Tibial nerve (tissue), 4 donors: ENCODE data around the gene VPS35. TPM values are rescaled to one million over a fixed set of nuclear protein-coding genes. Genes with fewer than 3 reads are reported as not detected.

Experiments used
- DNase-seq, 2 donors: peaks; one replicate each; pipeline ENCODE4 v3.0.0-alpha.2; 2019; ENCODE audit warnings: low spot score in 2 of 2
- H3K27ac ChIP-seq, 4 donors: fragments of 200-600 bp; sonication (generic) in 3 of 4; one replicate each; pipeline ENCODE4 v1.5.1; 2017 to 2019; ENCODE audit warnings: mild to moderate bottlenecking in 1 of 4
- H3K27me3 ChIP-seq, 2 donors: fragments of 200-600 bp; sonication (generic) in 1 of 2; one replicate each; pipeline versions ENCODE4 v1.5.1 to v1.6.0; 2017 to 2019
- H3K36me3 ChIP-seq, 3 donors: fragments of 200-600 bp; sonication (generic); one replicate each; pipeline ENCODE4 v1.5.1; 2018 to 2019
- H3K4me1 ChIP-seq, 4 donors: fragments of 200-600 bp; sonication (generic) in 3 of 4; one replicate each; pipeline ENCODE4 v1.5.1; 2017 to 2019
- H3K4me3 ChIP-seq, 4 donors: fragments of 200-600 bp; sonication (generic) in 3 of 4; one replicate each; pipeline ENCODE4 v1.5.1; 2017 to 2019; ENCODE audit warnings: mild to moderate bottlenecking in 1 of 4, moderate library complexity in 1 of 4
- H3K9me3 ChIP-seq, 4 donors: fragments of 200-600 bp; sonication (generic) in 3 of 4; one replicate each; pipeline ENCODE4 v1.5.1; 2017 to 2019
- CTCF ChIP-seq, 5 experiments: fragments of 200-600 bp in 3 of 5; fragments of 450-650 bp in 2 of 5; sonication (generic) in 3 of 5; IDR thresholded peaks; one replicate each; pipeline ENCODE4 v1.5.1; 2016 to 2019; ENCODE audit warnings: antibody characterized with exemption in 5 of 5, mild to moderate bottlenecking in 3 of 5, moderate library complexity in 2 of 5
- EP300 ChIP-seq, 2 donors: sonication (generic); formaldehyde crosslinking; IDR thresholded peaks; one replicate each; pipeline ENCODE4 v1.6.1; 2017; ENCODE audit warnings: antibody characterized with exemption in 2 of 2, mild to moderate bottlenecking in 1 of 2
- POLR2A ChIP-seq, 2 donors: fragments of 450-650 bp; IDR thresholded peaks; one replicate each; pipeline ENCODE4 v1.6.1; 2017; ENCODE audit warnings: antibody characterized with exemption in 2 of 2, mild to moderate bottlenecking in 2 of 2, moderate library complexity in 2 of 2
- WGBS, 2 donors: methylation state at CpG; one replicate each; pipeline ENCODE4 v1.1.5; 2018; 5-methylcytosine and 5-hydroxymethylcytosine counted together
- total RNA-seq, 4 donors: library from RNA; depleted of rRNA; stranded (reverse); fragments of >200 nt; gene quantifications; one replicate each; pipeline ENCODE4 v1.1.0, GENCODE V29; 2016

The VPS35 gene
- total RNA-seq, 4 donors from 2014 or later: 26.1 to 54.4 (median 40.0) TPM

GRCh38 chr16:46700048-46700447, 11.1 kb upstream of the VPS35 start:
- DNase-seq: no peak
- H3K4me3 ChIP-seq: no peak overlapping the region
- no peaks in the 10 kb centered on the region for H3K4me1 ChIP-seq
- no peaks in the 10 kb centered on the region for H3K36me3 ChIP-seq
- 92 to 93% methylated on average over 3 of the region's 3 CpGs for WGBS, 2 donors
- H3K9me3 ChIP-seq: no peaks in the 10 kb centered on the region
- TF ChIP-seq POLR2A (IDR thresholded peaks at IDR 0.05) (no peak), EP300 (IDR thresholded peaks at IDR 0.05) (no peak), CTCF (IDR thresholded peaks at IDR 0.05) (no peak)
- no peaks in the 10 kb centered on the region for H3K27me3 ChIP-seq
- no peak overlapping the region for H3K27ac ChIP-seq

DNA sequence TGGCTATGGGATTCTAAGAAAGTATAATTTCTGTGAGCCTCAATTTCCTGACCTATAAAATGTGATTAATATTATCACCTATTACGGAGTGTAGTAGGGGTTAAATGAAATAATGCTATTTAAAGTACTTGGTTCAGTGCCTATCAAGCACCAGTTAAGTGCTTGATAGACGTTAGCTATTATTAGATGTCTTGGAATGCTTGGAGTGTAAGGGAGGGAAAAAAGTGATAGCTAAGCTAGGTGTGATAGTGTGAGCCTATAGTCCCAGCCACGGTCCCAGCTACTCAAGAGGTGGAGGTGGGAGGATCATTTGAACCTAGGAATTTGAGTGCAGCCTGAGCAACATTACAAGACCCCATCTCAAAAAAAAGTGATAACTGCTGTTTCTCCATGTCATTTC, 8.0 kb upstream of the VPS35 start:
- 76 to 86% methylated on average over 3 of the region's 3 CpGs for WGBS, 2 donors
- TF ChIP-seq POLR2A (IDR thresholded peaks at IDR 0.05): no peak
- no peak for TF ChIP-seq CTCF (IDR thresholded peaks at IDR 0.05)
- TF ChIP-seq EP300 (IDR thresholded peaks at IDR 0.05): no peak
- DNase-seq: no peak

GRCh38 chr16:46695937-46696336, 7.0 kb upstream of the VPS35 start:
- no peaks in the 10 kb centered on the region for H3K27me3 ChIP-seq
- no peak overlapping the region for H3K27ac ChIP-seq
- H3K4me1 ChIP-seq: peaks cover 0 to 1% (median under 1%) of the 10 kb centered on the region in 4 donors
- no peaks in the 10 kb centered on the region for H3K9me3 ChIP-seq
- H3K36me3 ChIP-seq: no peaks in the 10 kb centered on the region
- 94 to 95% methylated on average over 5 of the region's 5 CpGs for WGBS, 2 donors
- no peak for DNase-seq
- TF ChIP-seq POLR2A (IDR thresholded peaks at IDR 0.05) (no peak), EP300 (IDR thresholded peaks at IDR 0.05) (no peak), CTCF (IDR thresholded peaks at IDR 0.05) (no peak)
- no peak overlapping the region for H3K4me3 ChIP-seq

More for the DNA sequence above, 8.0 kb upstream of the VPS35 start:
- H3K27ac ChIP-seq: no peak overlapping the region
- H3K4me3 ChIP-seq: no peak overlapping the region
- H3K9me3 ChIP-seq: no peaks in the 10 kb centered on the region
- H3K36me3 ChIP-seq: no peaks in the 10 kb centered on the region
- H3K27me3 ChIP-seq: no peaks in the 10 kb centered on the region
- H3K4me1 ChIP-seq: no peaks in the 10 kb centered on the region

GRCh38 chr16:46693598-46693997, 4.6 kb upstream of the VPS35 start:
- 94 to 98% methylated on average over 2 of the region's 2 CpGs for WGBS, 2 donors
- Histone ChIP-seq H3K4me1 (peaks cover 0 to 13% (median 6%) of the 10 kb centered on the region in 4 donors), H3K27ac (no peak overlapping the region), H3K36me3 (no peaks in the 10 kb centered on the region), H3K4me3 (no peak overlapping the region), H3K27me3 (no peaks in the 10 kb centered on the region), H3K9me3 (no peaks in the 10 kb centered on the region)
- no peak for TF ChIP-seq CTCF (IDR thresholded peaks at IDR 0.05)
- TF ChIP-seq EP300 (IDR thresholded peaks at IDR 0.05): no peak
- no peak for TF ChIP-seq POLR2A (IDR thresholded peaks at IDR 0.05)
- no peak for DNase-seq

- H3K9me3 ChIP-seq: no peaks in the 10 kb centered on the region
- no peaks in the 10 kb centered on the region for H3K36me3 ChIP-seq
- peaks cover 0 to 28% (median 19%) of the 10 kb centered on the region in 4 donors for H3K4me1 ChIP-seq
- no peaks in the 10 kb centered on the region for H3K27me3 ChIP-seq
- no peak for DNase-seq
- no peak for TF ChIP-seq CTCF (IDR thresholded peaks at IDR 0.05)
- no peak for TF ChIP-seq POLR2A (IDR thresholded peaks at IDR 0.05)
- no peak for TF ChIP-seq EP300 (IDR thresholded peaks at IDR 0.05)
- 60 to 67% methylated on average over 4 of the region's 4 CpGs for WGBS, 2 donors
- no peak overlapping the region for H3K4me3 ChIP-seq
- H3K27ac ChIP-seq: no peak overlapping the region
Observed at GRCh38 chr16:46691726-46692125, 2.7 kb upstream of the VPS35 start.
